Esophagus squamous epithelium (tissue), 5 donors: ENCODE results near the gene WNT7B. TPM values are rescaled to one million over a fixed set of nuclear protein-coding genes. Genes with fewer than 3 reads are reported as not detected.

Source experiments
- DNase-seq: peaks from one replicate; lab custom pipeline; 2025; lab: John Stamatoyannopoulos, UW
- H3K27ac ChIP-seq, 4 donors: fragments of 200-600 bp; sonication (generic); one replicate each; pipeline ENCODE4 v1.5.1; 2016 to 2019; ENCODE audit warnings: mild to moderate bottlenecking in 1 of 4
- H3K27me3 ChIP-seq, 4 donors: fragments of 200-600 bp; sonication (generic); 1 replicate in 3 of 4; 2 replicates in 1 of 4; pipeline versions ENCODE4 v1.5.1 to v1.6.0; 2017 to 2021; ENCODE audit warnings: antibody characterized with exemption in 1 of 4
- H3K36me3 ChIP-seq, 3 donors: fragments of 200-600 bp; sonication (generic); one replicate each; pipeline ENCODE4 v1.5.1; 2016 to 2019
- H3K4me1 ChIP-seq, 3 donors: fragments of 200-600 bp; sonication (generic); one replicate each; pipeline ENCODE4 v1.5.1; 2017 to 2019
- H3K4me3 ChIP-seq, 4 donors: fragments of 200-600 bp; sonication (generic); 1 replicate in 3 of 4; 2 replicates in 1 of 4; pipeline ENCODE4 v1.5.1; 2016 to 2019; ENCODE audit warnings: mild to moderate bottlenecking in 2 of 4, moderate library complexity in 1 of 4
- H3K9me3 ChIP-seq, 3 donors: fragments of 200-600 bp; sonication (generic); one replicate each; pipeline ENCODE4 v1.5.1; 2016 to 2019
- POLR2A ChIP-seq, 4 donors: fragments of 450-650 bp; IDR thresholded peaks; one replicate each; pipeline ENCODE4 v1.6.1; 2017; ENCODE audit warnings: antibody characterized with exemption in 4 of 4, mild to moderate bottlenecking in 4 of 4, moderate library complexity in 3 of 4
- WGBS, 2 donors: methylation state at CpG; one replicate each; pipeline ENCODE4 v1.1.5; 2018; 5-methylcytosine and 5-hydroxymethylcytosine counted together
- intact Hi-C: fragments of 100-400 bp; cut with DNase I; formaldehyde crosslinking; loops from one replicate; pipeline ENCODE4 v1.15.0; 2022
- total RNA-seq, 4 donors: library from RNA; depleted of rRNA; stranded (reverse); fragments of >200 nt; gene quantifications; one replicate each; pipeline ENCODE4 v1.1.0, GENCODE V29; 2016
- TF ChIP-seq, protein P1 (sequence below), 6 experiments: fragments of 450-650 bp in 4 of 6; fragments of 200-600 bp in 2 of 6; sonication (generic) in 2 of 6; IDR thresholded peaks; one replicate each; pipeline ENCODE4 v1.5.1; 2016 to 2019; ENCODE audit warnings: antibody characterized with exemption in 6 of 6, mild to moderate bottlenecking in 4 of 6, moderate library complexity in 4 of 6
- donor health status: DM: yes; HTN: yes; CAD: no.

The WNT7B gene
- total RNA-seq, 4 donors from 2014 or later: 10.6 to 27.0 (median 16.1) TPM

DNA sequence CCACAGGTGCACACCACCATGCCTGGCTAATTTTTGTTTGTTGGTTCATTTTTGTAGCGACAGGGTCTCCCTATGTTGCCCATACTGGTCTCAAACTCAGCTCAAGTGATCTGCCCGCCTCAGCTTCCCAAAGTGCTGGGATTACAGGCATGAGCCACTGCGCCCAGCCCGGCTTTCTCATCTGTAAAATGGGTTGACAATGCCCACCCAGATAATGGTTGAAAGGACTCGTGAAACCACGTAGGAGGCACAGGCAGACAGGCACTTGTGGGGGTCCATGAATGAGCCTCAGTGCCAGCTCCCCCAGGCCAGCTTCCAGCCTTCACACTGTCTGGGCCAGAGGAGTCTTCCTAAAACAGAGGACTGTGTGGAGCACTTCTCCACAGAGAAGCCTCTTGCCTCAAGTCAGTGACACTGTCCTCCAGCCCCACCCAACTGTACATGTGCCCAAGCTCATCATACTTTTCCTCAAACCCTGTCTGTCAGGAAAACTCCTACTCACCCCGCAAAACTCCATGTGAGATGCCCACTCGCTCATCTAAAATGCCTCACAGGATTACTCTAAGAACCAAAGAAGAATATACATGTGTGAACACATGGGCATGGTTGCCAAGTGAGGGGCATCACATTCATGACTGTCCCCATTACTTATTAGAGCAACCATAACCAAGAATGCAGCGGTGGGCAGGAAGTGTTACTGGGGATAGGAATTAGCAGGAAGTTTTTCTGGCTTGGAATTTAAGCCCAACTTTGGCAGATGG lies 32.1 kb upstream of the WNT7B start:
- H3K4me3 ChIP-seq: no peak overlapping the region
- 83 to 89% methylated on average over 3 to 9 of the region's 9 CpGs for WGBS, 2 donors
- peaks cover 0 to 7% (median 0%) of the 10 kb centered on the region in 3 donors for H3K9me3 ChIP-seq
- TF ChIP-seq, protein P1, sequence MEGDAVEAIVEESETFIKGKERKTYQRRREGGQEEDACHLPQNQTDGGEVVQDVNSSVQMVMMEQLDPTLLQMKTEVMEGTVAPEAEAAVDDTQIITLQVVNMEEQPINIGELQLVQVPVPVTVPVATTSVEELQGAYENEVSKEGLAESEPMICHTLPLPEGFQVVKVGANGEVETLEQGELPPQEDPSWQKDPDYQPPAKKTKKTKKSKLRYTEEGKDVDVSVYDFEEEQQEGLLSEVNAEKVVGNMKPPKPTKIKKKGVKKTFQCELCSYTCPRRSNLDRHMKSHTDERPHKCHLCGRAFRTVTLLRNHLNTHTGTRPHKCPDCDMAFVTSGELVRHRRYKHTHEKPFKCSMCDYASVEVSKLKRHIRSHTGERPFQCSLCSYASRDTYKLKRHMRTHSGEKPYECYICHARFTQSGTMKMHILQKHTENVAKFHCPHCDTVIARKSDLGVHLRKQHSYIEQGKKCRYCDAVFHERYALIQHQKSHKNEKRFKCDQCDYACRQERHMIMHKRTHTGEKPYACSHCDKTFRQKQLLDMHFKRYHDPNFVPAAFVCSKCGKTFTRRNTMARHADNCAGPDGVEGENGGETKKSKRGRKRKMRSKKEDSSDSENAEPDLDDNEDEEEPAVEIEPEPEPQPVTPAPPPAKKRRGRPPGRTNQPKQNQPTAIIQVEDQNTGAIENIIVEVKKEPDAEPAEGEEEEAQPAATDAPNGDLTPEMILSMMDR (IDR thresholded peaks at IDR 0.05): no peak
- peaks cover 42 to 80% (median 58%) of the 10 kb centered on the region in 3 donors for H3K4me1 ChIP-seq
- H3K36me3 ChIP-seq: no peaks in the 10 kb centered on the region
- no peak for DNase-seq
- intact Hi-C loops: no loop called here
- peak overlapping the region; percentile 87 to 98 (median 98) for H3K27ac ChIP-seq
- H3K27me3 ChIP-seq: no peaks in the 10 kb centered on the region

DNA sequence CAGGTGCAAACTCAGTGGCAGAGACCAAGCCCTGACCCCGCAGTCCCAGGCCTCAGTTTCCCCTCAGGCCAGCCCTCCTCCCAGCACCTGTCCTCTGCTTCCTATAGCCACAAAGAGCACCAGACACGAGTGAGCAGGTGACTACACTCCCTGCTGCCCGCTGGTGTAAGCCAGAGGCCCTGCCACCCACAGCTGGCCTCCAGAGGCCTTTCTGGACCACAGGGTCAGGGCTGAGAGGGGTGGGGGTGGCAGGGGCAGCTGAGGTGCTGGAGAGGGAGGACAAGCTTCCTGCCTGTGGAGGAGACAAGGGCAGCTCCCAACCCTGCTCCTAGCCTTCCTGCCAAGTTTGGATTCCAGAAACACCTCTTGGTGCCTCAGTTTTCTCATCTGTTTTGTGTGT lies 31.3 kb upstream of the WNT7B start:
- H3K4me1 ChIP-seq: peaks cover 42 to 75% (median 57%) of the 10 kb centered on the region in 3 donors
- no CpG with 5 or more reads among the region's 3 CpGs for WGBS, 2 donors
- peak overlapping the region; percentile 87 to 98 (median 98) for H3K27ac ChIP-seq
- peak overlapping the region in 2 of 4 donors; percentile 21 to 54 for H3K4me3 ChIP-seq
- DNase-seq: no peak
- no peak for TF ChIP-seq POLR2A (IDR thresholded peaks at IDR 0.05)
- TF ChIP-seq, protein P1 (IDR thresholded peaks at IDR 0.05): no peak
- intact Hi-C loops: no loop called here
- H3K27me3 ChIP-seq: no peaks in the 10 kb centered on the region
- peaks cover 0 to 7% (median 0%) of the 10 kb centered on the region in 3 donors for H3K9me3 ChIP-seq
- no peaks in the 10 kb centered on the region for H3K36me3 ChIP-seq

DNA sequence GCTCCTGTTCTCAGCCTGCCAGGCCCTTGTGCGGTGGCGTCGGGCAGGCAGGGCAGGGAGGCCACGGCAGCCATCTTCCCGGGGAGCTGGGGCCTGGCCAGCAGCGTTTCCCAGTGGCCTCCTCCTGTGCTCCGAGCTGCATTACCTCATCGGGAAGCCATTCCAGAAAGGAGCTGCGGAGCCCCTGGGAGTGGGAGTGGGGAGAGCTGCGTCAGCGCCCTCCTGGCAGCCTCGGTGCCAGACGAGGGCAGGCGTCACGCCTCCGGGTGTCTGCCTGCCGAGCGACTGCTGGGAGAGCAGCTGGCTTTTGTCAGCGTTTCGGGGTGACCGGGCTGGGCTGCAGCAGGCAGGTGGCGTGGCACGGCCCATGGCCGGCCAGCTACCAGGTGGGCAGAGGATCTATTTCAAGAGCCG lies 30.9 kb upstream of the WNT7B start:
- no peak for DNase-seq
- no peaks in the 10 kb centered on the region for H3K27me3 ChIP-seq
- peak overlapping the region in 3 of 4 donors; percentile 21 to 54 (median 22) for H3K4me3 ChIP-seq
- peaks cover 0 to 7% (median 0%) of the 10 kb centered on the region in 3 donors for H3K9me3 ChIP-seq
- WGBS, 2 donors: no CpG with 5 or more reads among the region's 25 CpGs
- peaks cover 37 to 75% (median 52%) of the 10 kb centered on the region in 3 donors for H3K4me1 ChIP-seq
- peak overlapping the region; percentile 87 to 98 (median 98) for H3K27ac ChIP-seq
- H3K36me3 ChIP-seq: no peaks in the 10 kb centered on the region
- TF ChIP-seq, protein P1 (IDR thresholded peaks at IDR 0.05): peak in 1 of 6 experiments; percentile 18
- TF ChIP-seq POLR2A (IDR thresholded peaks at IDR 0.05): peak in 1 of 4 donors; percentile 33
- intact Hi-C loops: no loop called here

DNA sequence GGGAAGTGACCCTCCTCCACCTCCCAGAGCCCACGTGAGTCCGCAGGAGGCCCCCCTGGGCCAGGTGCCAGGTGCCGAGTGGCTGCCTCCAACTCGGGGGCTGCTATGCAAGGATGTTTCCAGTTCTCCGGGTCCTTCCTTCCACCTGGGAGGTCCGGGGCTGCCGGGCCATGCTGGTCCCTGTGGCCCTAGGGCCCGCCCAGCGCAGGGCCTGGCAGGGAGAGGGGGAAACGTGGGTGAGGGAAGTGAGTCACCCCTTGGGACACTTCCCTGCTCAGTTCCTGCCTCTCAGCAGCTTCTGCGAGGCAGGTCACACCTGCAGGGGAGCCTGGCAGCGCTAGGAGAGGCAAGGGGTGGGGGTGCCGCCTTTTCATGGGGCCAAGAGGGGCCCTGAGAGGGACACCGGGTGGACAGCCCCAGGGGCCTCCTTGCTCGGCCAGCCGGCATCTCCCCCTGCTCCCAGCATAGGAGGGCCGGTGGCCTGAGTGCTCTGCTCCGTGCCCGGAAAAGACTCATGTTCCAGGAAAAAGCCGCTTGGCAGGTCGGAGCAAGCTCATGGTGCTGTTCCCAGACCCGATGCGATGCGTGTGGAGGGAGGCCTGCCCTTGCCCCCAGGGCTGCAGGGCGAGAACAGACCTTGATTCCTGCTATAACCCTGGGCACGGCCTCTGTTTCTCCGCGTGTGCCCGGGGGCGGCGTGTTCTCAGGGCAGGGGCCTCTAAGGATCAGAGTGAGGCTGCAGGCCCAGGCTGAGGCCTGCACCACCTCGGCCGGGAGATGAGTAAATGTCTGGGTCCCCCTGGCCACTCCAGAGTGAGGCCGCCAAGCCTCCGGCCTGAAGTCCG lies 30.3 kb upstream of the WNT7B start:
- WGBS, 2 donors: 0% methylated on average over 3 of the region's 36 CpGs; no CpG with 5 or more reads in 1 of the 2 donors
- Histone ChIP-seq H3K27ac (peak overlapping the region; percentile 87 to 98 (median 98)), H3K4me3 (peak overlapping the region; percentile 0 to 54 (median 22)), H3K9me3 (peaks cover 0 to 7% (median 0%) of the 10 kb centered on the region in 3 donors), H3K27me3 (no peaks in the 10 kb centered on the region), H3K4me1 (peaks cover 31 to 68% (median 46%) of the 10 kb centered on the region in 3 donors), H3K36me3 (no peaks in the 10 kb centered on the region)
- DNase-seq: no peak
- peak in 1 of 4 donors; percentile 47 for TF ChIP-seq POLR2A (IDR thresholded peaks at IDR 0.05)
- TF ChIP-seq, protein P1 (IDR thresholded peaks at IDR 0.05): no peak
- intact Hi-C loops: no loop called here
